DND-41 (cell line): ENCODE data around the gene RBP7.
A peak's percentile ranks its signal among the peaks of the same experiment; 100 is the strongest.

Source experiments
- ATAC-seq: fragments of 200-7000 bp; cut with Tn5 transposase; 3 replicates; pipeline ENCODE4 v1.9.1; 2021; ENCODE audit warnings: low read depth; ENCODE audit not compliant: insufficient read depth
- DNase-seq: peaks from one replicate; pipeline ENCODE4 v3.0.0-alpha.2; 2020
- H2AFZ ChIP-seq: 2 replicates; pipeline ENCODE4 v1.6.0; 2012; ENCODE audit warnings: low read depth, low read length
- H3K27ac ChIP-seq: 2 replicates; pipeline ENCODE4 v1.5.1; 2012; ENCODE audit warnings: low read length, inconsistent platforms
- H3K27me3 ChIP-seq: fragments of 200-600 bp; sonication (generic); 2 replicates; pipeline ENCODE4 v1.6.0; 2012; ENCODE audit warnings: low read length, mild to moderate bottlenecking, inconsistent platforms; ENCODE audit not compliant: insufficient read depth, poor library complexity
- H3K36me3 ChIP-seq: 2 replicates; pipeline ENCODE4 v1.5.1; 2012; ENCODE audit warnings: low read length, inconsistent platforms; ENCODE audit not compliant: insufficient read depth
- H3K4me1 ChIP-seq: 2 replicates; pipeline ENCODE4 v1.5.1; 2012; ENCODE audit warnings: mild to moderate bottlenecking, low read length; ENCODE audit not compliant: insufficient read depth
- H3K4me2 ChIP-seq: 2 replicates; pipeline ENCODE4 v1.6.0; 2012; ENCODE audit warnings: mild to moderate bottlenecking, moderate library complexity, low read length, inconsistent platforms; ENCODE audit not compliant: insufficient read depth
- H3K4me3 ChIP-seq, 2 experiments: fragments of 200-600 bp in 1 of 2; shearing (Covaris generic) in 1 of 2; 2 replicates each; pipeline ENCODE4 v1.5.1; 2012 to 2016; ENCODE audit warnings: inconsistent platforms in 2 of 2, low read length in 2 of 2, mild to moderate bottlenecking in 2 of 2, low read depth in 1 of 2, moderate library complexity in 1 of 2
- H3K79me2 ChIP-seq: 2 replicates; pipeline ENCODE4 v1.6.0; 2012; ENCODE audit warnings: low read length, inconsistent platforms; ENCODE audit not compliant: insufficient read depth
- H3K9ac ChIP-seq: 2 replicates; pipeline ENCODE4 v1.6.0; 2012; ENCODE audit warnings: low read depth, mild to moderate bottlenecking, inconsistent platforms, low read length, moderate library complexity
- H3K9me3 ChIP-seq: 2 replicates; pipeline ENCODE4 v1.5.1; 2012; ENCODE audit warnings: low read length, moderate library complexity, mild to moderate bottlenecking, inconsistent platforms; ENCODE audit not compliant: insufficient read depth, severe bottlenecking
- H4K20me1 ChIP-seq: 2 replicates; pipeline ENCODE4 v1.6.0; 2012; ENCODE audit warnings: low read length; ENCODE audit not compliant: insufficient read depth
- EZH2 ChIP-seq: IDR thresholded peaks from 3 replicates; pipeline ENCODE4 v1.6.1; 2012; ENCODE audit warnings: borderline replicate concordance, low read depth, mild to moderate bottlenecking, moderate library complexity, low read length, inconsistent platforms; ENCODE audit not compliant: severe bottlenecking
- TF ChIP-seq, protein P1 (sequence below): IDR thresholded peaks from 2 replicates; pipeline ENCODE4 v1.5.1; 2012; ENCODE audit warnings: borderline replicate concordance, low read length, moderate library complexity, mild to moderate bottlenecking; ENCODE audit not compliant: poor library complexity, severe bottlenecking; ENCODE audit errors: extremely low read depth

The RBP7 gene

DNA sequence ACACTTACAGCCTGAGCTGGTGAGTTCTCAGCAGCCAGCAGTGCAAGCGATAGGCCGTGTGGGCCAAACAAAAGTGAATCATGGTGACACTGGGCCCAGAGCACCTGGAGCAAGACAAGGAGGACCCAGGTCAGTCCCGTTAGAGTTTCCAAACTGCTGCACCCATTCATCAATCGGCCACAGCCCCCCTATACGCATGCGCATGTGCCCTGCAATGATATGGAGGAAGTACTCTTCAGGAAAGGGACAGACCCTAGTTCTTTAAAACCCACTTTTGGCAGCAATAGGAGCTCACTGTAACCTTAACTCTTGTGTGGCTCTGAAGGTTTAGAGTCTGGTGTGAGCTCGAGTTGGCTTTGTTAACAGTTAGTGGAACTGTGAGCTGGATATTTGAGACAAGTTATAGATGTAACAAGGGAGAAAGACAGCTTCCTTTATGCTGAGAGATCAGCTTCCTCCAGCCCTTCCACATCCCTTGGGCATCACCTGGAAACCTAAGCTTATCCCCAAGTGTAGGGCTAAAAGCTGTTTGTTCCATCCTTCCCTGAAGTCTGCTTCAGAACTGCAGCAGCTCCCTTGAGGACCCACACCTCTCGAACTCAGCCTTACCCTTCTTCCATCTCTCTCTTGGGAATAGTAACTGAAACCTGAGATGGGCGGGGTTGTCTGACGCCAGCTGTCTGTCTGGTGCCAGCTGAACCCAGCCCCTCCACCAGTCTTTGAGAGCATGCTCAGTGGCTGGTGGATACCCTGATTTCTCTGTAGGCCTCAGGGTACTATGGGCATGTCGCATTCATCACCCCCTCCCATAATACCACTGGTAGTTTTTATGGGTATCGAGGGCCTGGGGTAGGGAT, 36.1 kb upstream of the RBP7 start:
- Histone ChIP-seq H3K4me1 (no peaks in the 10 kb centered on the region), H3K27ac (no peak overlapping the region), H4K20me1 (no peaks in the 10 kb centered on the region), H3K4me2 (no peak overlapping the region), H3K36me3 (no peaks in the 10 kb centered on the region), H2AFZ (no peak overlapping the region), H3K9ac (no peak overlapping the region), H3K4me3 (no peak overlapping the region), H3K9me3 (no peaks in the 10 kb centered on the region), H3K27me3 (no peaks in the 10 kb centered on the region), H3K79me2 (no peaks in the 10 kb centered on the region)
- TF ChIP-seq EZH2 = no peak
- TF ChIP-seq, protein P1, sequence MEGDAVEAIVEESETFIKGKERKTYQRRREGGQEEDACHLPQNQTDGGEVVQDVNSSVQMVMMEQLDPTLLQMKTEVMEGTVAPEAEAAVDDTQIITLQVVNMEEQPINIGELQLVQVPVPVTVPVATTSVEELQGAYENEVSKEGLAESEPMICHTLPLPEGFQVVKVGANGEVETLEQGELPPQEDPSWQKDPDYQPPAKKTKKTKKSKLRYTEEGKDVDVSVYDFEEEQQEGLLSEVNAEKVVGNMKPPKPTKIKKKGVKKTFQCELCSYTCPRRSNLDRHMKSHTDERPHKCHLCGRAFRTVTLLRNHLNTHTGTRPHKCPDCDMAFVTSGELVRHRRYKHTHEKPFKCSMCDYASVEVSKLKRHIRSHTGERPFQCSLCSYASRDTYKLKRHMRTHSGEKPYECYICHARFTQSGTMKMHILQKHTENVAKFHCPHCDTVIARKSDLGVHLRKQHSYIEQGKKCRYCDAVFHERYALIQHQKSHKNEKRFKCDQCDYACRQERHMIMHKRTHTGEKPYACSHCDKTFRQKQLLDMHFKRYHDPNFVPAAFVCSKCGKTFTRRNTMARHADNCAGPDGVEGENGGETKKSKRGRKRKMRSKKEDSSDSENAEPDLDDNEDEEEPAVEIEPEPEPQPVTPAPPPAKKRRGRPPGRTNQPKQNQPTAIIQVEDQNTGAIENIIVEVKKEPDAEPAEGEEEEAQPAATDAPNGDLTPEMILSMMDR = no peak
- DNase-seq = peak; percentile 34
- ATAC-seq = peak; percentile 49

DNA sequence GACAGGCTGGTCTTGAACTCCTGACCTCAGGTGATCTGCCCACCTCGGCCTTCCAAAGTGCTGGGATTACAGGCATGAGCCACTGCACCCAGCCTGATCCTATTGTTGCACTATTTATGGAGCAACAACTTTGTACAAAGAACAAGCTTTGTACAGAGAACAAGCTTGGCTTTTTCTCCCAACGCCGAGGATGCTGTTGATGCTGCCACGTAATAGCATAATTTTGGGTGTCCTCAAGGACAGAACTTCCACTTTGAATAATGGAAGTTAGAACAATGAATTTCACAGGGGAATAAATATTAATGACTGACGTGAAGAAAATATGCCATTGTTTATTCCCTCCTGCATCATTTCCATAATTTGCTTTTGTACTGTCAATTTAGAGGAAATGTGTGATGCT, 12.8 kb upstream of the RBP7 start:
- DNase-seq (no peak), ATAC-seq (no peak)

DNA sequence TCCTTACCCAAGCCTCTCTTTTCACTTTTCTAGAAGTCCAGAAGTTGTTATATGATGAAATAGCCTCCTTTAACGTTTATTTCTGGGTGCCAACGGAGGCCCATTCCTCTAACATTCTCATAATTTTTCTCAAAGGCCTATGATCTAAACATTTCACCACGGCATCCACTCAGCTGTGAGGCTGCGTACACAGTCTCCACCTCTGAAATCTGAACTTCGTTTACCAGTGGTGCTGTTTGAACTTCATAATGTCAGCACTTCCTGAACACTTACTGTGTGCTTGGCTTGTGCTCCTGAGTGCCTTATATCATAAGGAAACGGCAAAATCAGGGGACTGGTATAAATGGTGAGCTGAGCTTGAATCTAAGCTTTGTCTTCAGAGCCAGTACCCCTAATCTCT, 12.0 kb upstream of the RBP7 start:
- no peak overlapping the region for H3K27ac ChIP-seq
- H4K20me1 ChIP-seq = no peaks in the 10 kb centered on the region
- DNase-seq (no peak), ATAC-seq (no peak)
- no peak overlapping the region for H2AFZ ChIP-seq
- no peaks in the 10 kb centered on the region for H3K4me1 ChIP-seq
- peaks cover 7% of the 10 kb centered on the region for H3K36me3 ChIP-seq
- no peak overlapping the region for H3K4me3 ChIP-seq
- H3K27me3 ChIP-seq = no peaks in the 10 kb centered on the region
- H3K79me2 ChIP-seq = no peaks in the 10 kb centered on the region
- no peak overlapping the region for H3K9ac ChIP-seq
- no peaks in the 10 kb centered on the region for H3K9me3 ChIP-seq
- no peak for TF ChIP-seq EZH2
- TF ChIP-seq, protein P1 = no peak
- H3K4me2 ChIP-seq = no peak overlapping the region

More for the DNA sequence above, 12.8 kb upstream of the RBP7 start:
- H3K9me3 ChIP-seq = no peaks in the 10 kb centered on the region
- no peaks in the 10 kb centered on the region for H3K79me2 ChIP-seq
- no peak overlapping the region for H3K27ac ChIP-seq
- no peaks in the 10 kb centered on the region for H3K27me3 ChIP-seq
- H3K4me1 ChIP-seq = no peaks in the 10 kb centered on the region
- no peak overlapping the region for H3K4me3 ChIP-seq
- no peak for TF ChIP-seq EZH2
- TF ChIP-seq, protein P1 = no peak
- peaks cover 7% of the 10 kb centered on the region for H3K36me3 ChIP-seq
- H3K9ac ChIP-seq = no peak overlapping the region
- no peaks in the 10 kb centered on the region for H4K20me1 ChIP-seq
- no peak overlapping the region for H3K4me2 ChIP-seq
- H2AFZ ChIP-seq = no peak overlapping the region
